ENCODE measurements around the gene KCNMA1.

Gene KCNMA1

DNA sequence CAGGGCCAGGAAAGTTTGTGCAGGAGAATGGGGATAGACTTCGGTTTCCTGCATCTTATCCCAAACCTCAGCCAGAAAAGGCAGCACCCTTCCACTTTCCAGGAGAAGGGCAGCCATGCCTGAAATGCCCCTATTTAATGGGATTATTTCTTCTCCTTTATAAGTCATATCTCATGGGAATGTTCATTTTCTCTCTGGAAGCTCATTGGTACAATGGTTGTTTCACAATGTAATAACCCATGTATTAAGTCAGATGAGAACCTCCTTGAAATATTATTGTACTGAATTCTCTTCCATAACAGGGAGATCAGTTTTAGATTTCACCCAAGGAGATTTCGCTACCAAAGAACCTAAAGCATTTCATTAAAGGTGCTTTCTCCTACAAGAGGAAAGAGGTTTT lies 457.5 kb downstream of the KCNMA1 start:
- Histone ChIP-seq H3K4me3 (ENCODE audit: low read length) (no peak overlapping the region), H3K9ac (ENCODE audit: low read depth, low read length) (no peak overlapping the region), H3K9me3 (ENCODE audit: insufficient read depth, low read depth, low read length) (no peaks in the 10 kb centered on the region), H3K27ac (ENCODE audit: low read depth, low read length) (no peak overlapping the region), H3K36me3 (ENCODE audit: insufficient read depth, low read length) (no peaks in the 10 kb centered on the region), H3K27me3 (ENCODE audit: insufficient read depth, low read length) (no peaks in the 10 kb centered on the region), H3K4me1 (ENCODE audit: insufficient read depth, low read length) (peaks cover 6% of the 10 kb centered on the region)
- WGBS, result 92% methylated on average over 1 of the region's 2 CpGs

DNA sequence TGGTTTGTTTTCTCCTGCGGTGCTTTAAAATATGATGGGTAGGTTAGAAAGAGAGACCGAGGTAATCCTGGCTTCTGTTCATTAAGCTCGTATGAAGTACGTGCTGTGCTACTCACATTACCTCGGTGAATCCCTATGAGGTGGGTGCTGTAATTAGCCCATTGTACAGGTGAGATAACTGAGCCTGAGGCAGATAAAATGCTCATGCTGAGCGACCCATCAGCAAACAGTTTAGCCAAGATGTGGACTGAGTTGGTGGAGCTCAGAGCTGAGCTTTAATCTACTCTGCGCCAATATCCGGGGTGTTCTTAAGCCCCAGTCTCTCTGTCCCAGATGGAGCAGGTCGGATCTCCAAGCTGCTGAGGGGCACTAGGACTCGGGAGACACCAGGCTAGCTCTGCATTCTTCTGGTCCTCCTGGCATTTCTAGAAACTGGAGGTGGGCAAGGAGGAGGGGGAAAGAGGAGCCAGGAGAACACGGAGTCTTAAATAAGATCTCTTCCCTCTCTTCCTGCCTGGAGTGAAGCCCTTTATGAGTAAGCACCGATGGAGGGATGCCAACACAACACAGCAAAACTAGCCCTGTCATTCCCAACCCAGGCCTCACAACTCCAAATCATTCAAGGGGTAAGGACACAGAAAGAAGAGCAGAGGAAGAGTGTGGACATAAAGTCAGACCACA lies 458.5 kb downstream of the KCNMA1 start:
- H3K4me1 ChIP-seq (ENCODE audit: insufficient read depth, low read length), result peaks cover 6% of the 10 kb centered on the region
- no peaks in the 10 kb centered on the region for H3K27me3 ChIP-seq (ENCODE audit: insufficient read depth, low read length)
- no peak overlapping the region for H3K27ac ChIP-seq (ENCODE audit: low read depth, low read length)
- no peak overlapping the region for H3K9ac ChIP-seq (ENCODE audit: low read depth, low read length)
- no peaks in the 10 kb centered on the region for H3K36me3 ChIP-seq (ENCODE audit: insufficient read depth, low read length)
- WGBS, result 82% methylated on average over 11 of the region's 12 CpGs
- H3K4me3 ChIP-seq (ENCODE audit: low read length), result no peak overlapping the region
- H3K9me3 ChIP-seq (ENCODE audit: insufficient read depth, low read depth, low read length), result no peaks in the 10 kb centered on the region

DNA sequence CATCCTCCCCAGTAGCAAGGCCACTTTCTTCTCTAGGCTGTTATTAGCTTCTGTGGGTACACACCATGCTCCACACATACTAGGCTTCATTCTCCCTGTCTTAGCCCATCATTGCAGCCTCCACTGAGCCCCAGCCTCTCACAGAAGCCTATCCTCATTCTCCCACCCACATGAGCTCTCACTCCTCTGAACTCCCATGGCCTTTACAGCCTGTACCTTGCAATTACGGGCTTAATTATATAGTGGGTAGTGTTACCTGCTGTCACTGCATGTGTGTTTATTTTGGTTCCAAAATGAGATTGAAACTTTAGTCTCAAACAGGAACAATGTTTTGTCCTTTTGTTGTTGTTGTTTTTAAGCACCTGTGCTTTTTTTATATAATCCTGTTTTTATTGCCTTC lies 460.0 kb downstream of the KCNMA1 start:
- no peaks in the 10 kb centered on the region for H3K27me3 ChIP-seq (ENCODE audit: insufficient read depth, low read length)
- H3K4me3 ChIP-seq (ENCODE audit: low read length), result no peak overlapping the region
- no peaks in the 10 kb centered on the region for H3K36me3 ChIP-seq (ENCODE audit: insufficient read depth, low read length)
- H3K27ac ChIP-seq (ENCODE audit: low read depth, low read length), result no peak overlapping the region
- H3K9ac ChIP-seq (ENCODE audit: low read depth, low read length), result no peak overlapping the region
- no peaks in the 10 kb centered on the region for H3K9me3 ChIP-seq (ENCODE audit: insufficient read depth, low read depth, low read length)
- 100% methylated on average over 1 of the region's 1 CpG for WGBS
- H3K4me1 ChIP-seq (ENCODE audit: insufficient read depth, low read length), result peaks cover 6% of the 10 kb centered on the region

DNA sequence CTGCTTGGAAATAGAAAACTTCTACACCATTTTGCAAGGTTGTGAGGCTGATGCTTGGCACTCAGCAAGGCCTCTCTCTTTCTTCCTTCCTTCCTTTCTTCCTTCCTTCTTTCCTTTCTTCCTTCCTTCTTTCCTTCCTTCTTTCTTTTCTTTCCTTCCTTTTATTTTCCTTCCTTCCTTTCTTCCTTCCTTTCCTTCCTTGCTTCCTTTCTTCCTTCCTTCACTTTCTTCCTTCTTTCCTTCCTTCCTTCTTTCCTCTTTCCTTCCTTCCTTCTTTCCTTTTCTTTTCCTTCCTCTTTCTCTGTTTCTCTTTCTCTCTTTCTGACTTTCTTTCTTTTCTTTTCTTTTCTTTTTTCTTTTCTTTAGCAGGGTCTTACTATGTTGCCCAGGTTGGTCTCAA lies 460.4 kb downstream of the KCNMA1 start:
- Histone ChIP-seq H3K9me3 (ENCODE audit: insufficient read depth, low read depth, low read length) (no peaks in the 10 kb centered on the region), H3K27me3 (ENCODE audit: insufficient read depth, low read length) (no peaks in the 10 kb centered on the region), H3K36me3 (ENCODE audit: insufficient read depth, low read length) (no peaks in the 10 kb centered on the region), H3K9ac (ENCODE audit: low read depth, low read length) (no peak overlapping the region), H3K4me1 (ENCODE audit: insufficient read depth, low read length) (peaks cover 6% of the 10 kb centered on the region), H3K27ac (ENCODE audit: low read depth, low read length) (no peak overlapping the region), H3K4me3 (ENCODE audit: low read length) (no peak overlapping the region)

DNA sequence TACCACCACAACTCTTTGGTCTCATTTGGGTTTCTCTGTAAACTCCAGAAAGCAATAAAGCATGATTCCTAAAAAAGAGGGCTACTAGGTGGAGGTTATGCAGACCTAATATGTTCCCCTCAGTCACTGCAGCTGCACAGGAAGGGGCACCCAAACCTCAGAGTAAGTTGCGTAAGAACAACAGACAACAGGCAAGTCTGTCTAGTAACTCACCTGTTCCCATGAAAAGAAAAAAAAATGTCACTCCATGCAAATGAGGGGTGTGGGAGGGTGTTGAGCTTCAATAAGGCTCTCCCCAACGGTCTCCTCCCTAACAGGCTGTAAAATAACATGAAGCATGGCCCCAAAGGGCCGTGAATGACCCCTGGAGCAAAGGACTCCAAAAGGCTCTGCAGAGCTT lies 461.4 kb downstream of the KCNMA1 start:
- Histone ChIP-seq H3K4me1 (ENCODE audit: insufficient read depth, low read length) (peaks cover 6% of the 10 kb centered on the region), H3K4me3 (ENCODE audit: low read length) (no peak overlapping the region), H3K27ac (ENCODE audit: low read depth, low read length) (no peak overlapping the region), H3K27me3 (ENCODE audit: insufficient read depth, low read length) (no peaks in the 10 kb centered on the region), H3K9me3 (ENCODE audit: insufficient read depth, low read depth, low read length) (no peaks in the 10 kb centered on the region), H3K36me3 (ENCODE audit: insufficient read depth, low read length) (no peaks in the 10 kb centered on the region), H3K9ac (ENCODE audit: low read depth, low read length) (no peak overlapping the region)
- 97% methylated on average over 3 of the region's 3 CpGs for WGBS

DNA sequence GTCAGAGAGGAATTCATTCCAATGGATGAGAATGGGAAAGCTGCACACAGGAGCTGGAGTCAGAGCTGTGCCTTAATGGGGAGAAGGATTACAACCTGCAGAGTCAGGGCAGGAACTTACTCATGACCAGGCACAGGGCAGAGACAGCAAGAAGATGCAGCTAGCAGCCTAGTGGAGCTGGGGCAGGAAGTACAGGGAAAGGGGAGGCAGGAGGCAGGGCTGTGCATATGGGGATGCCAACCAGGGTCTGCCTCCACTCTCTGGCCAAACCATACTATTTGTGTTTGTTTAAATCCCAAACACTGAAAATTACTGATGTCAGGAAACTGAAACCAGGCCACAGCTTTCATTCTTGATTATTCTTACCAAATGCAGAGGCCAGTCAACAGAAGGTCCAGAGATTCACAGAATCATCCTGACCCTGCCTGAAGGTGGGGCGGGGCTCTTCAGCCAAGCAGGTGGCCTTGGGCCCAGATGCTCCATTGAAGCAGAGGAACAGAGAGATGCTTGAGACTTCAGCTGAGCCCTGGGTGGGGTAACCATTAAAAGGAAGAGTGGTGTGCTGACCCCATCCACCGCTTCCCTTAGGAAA lies 461.9 kb downstream of the KCNMA1 start:
- no peak overlapping the region for H3K9ac ChIP-seq (ENCODE audit: low read depth, low read length)
- H3K27me3 ChIP-seq (ENCODE audit: insufficient read depth, low read length), result no peaks in the 10 kb centered on the region
- H3K9me3 ChIP-seq (ENCODE audit: insufficient read depth, low read depth, low read length), result no peaks in the 10 kb centered on the region
- H3K4me1 ChIP-seq (ENCODE audit: insufficient read depth, low read length), result peaks cover 6% of the 10 kb centered on the region
- no peak overlapping the region for H3K4me3 ChIP-seq (ENCODE audit: low read length)
- H3K27ac ChIP-seq (ENCODE audit: low read depth, low read length), result no peak overlapping the region
- 96% methylated on average over 2 of the region's 2 CpGs for WGBS
- H3K36me3 ChIP-seq (ENCODE audit: insufficient read depth, low read length), result no peaks in the 10 kb centered on the region

DNA sequence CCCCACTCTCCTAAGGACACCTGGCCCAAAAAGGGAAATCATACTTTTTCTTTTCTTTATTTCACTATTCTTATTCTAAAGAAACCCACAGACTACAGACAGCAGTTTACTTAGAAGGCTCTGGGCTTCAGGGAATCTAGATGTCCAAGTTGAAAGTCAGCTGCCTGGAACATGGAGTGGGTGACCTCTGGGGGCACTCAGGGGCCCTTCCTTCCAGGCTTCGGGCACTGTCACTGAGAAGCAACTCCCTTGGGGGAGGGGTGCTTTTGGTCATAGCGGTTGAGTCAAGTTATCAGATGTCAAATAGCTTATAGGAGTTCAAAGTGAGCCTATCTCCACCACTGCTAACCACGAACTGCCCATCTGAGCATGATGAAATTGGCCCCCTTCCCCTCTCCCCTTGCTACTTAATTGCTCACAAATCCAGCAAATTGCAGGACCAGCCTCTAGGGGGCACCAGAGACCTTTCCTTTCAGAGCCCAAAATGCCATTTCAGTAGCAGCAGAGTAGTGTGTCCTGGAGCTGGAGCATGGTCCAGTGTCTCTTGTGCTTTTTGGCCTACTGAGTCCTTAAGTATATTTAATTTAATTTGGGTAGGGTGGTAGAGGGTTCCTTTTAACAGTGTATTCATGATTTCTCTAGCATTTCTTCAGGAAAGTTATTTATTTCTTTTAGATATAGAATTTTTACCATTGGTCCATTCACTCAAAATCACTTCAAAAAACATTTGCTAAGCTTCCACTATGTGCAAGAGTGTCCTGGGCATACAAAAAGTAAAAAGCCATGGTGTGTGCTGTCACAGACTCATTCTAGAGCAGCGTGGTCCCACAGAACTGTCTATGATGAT lies 463.8 kb downstream of the KCNMA1 start:
- Histone ChIP-seq H3K4me1 (ENCODE audit: insufficient read depth, low read length) (no peaks in the 10 kb centered on the region), H3K36me3 (ENCODE audit: insufficient read depth, low read length) (no peaks in the 10 kb centered on the region), H3K9ac (ENCODE audit: low read depth, low read length) (no peak overlapping the region), H3K27ac (ENCODE audit: low read depth, low read length) (no peak overlapping the region), H3K9me3 (ENCODE audit: insufficient read depth, low read depth, low read length) (no peaks in the 10 kb centered on the region), H3K27me3 (ENCODE audit: insufficient read depth, low read length) (no peaks in the 10 kb centered on the region), H3K4me3 (ENCODE audit: low read length) (no peak overlapping the region)
- 44% methylated on average over 4 of the region's 4 CpGs for WGBS

DNA sequence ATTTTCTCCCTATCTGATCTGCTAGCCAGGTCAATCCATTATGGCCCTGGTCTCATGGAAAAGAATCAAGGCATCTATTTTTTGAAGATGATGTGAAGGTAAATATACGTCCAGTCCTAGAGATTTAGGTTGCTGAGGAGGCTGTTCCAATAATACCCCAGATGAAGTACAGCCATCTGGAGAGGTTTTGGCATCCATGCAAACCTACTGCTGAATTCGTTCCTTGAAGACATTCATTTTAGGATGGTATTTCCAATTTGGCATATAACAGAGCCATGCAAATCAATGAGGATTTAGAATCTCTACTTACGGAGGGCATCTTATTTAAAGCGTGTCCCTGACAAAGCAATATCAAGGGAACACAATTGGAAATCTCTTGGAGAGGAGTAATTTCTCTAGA lies 465.5 kb downstream of the KCNMA1 start:
- no peak overlapping the region for H3K4me3 ChIP-seq (ENCODE audit: low read length)
- H3K27me3 ChIP-seq (ENCODE audit: insufficient read depth, low read length), result no peaks in the 10 kb centered on the region
- no peaks in the 10 kb centered on the region for H3K36me3 ChIP-seq (ENCODE audit: insufficient read depth, low read length)
- no peaks in the 10 kb centered on the region for H3K9me3 ChIP-seq (ENCODE audit: insufficient read depth, low read depth, low read length)
- H3K27ac ChIP-seq (ENCODE audit: low read depth, low read length), result no peak overlapping the region
- WGBS, result 94% methylated on average over 4 of the region's 4 CpGs
- no peak overlapping the region for H3K9ac ChIP-seq (ENCODE audit: low read depth, low read length)
- no peaks in the 10 kb centered on the region for H3K4me1 ChIP-seq (ENCODE audit: insufficient read depth, low read length)

DNA sequence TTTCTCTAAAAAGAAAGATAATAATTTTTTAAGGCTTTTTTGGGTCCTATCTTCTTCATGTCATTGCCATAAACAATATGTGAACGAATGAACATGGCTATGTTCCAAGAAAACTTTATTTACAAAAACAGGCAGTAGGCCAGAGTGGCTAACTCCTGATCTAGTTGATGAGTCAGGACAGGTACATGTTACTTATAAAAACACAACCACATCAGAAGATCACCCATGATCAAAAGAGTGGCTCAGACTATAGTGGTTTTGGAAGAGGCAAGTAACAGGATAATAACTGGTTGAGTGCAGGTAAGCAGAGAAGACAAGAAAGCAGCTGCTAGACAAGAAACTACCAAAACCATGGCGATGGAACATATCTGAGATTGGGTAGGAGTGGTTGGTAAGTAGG lies 468.7 kb downstream of the KCNMA1 start:
- Histone ChIP-seq H3K9ac (ENCODE audit: low read depth, low read length) (no peak overlapping the region), H3K4me3 (ENCODE audit: low read length) (no peak overlapping the region)
- WGBS, result 100% methylated on average over 1 of the region's 2 CpGs

DNA sequence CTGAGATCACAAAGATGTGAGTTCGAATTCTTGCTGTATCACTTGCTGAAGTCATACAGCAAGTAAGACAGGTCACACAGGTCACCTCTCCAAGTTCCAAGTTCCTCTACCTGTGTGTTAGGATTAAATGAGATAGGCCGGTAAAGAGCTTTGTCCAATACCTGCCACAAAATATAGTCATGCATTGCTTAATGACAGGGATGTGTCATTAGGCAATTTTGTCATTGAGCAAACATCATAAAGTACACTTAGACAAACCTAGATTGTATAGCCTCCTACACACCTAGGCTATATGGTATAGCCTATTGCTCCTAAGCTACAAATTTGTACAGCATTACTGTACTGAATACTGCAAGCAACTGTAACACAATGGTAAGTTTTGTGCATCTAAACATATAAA lies 469.4 kb downstream of the KCNMA1 start:
- Histone ChIP-seq H3K27ac (ENCODE audit: low read depth, low read length) (no peak overlapping the region), H3K36me3 (ENCODE audit: insufficient read depth, low read length) (no peaks in the 10 kb centered on the region), H3K4me3 (ENCODE audit: low read length) (no peak overlapping the region), H3K4me1 (ENCODE audit: insufficient read depth, low read length) (no peaks in the 10 kb centered on the region), H3K9ac (ENCODE audit: low read depth, low read length) (no peak overlapping the region), H3K27me3 (ENCODE audit: insufficient read depth, low read length) (no peaks in the 10 kb centered on the region), H3K9me3 (ENCODE audit: insufficient read depth, low read depth, low read length) (no peaks in the 10 kb centered on the region)
- WGBS, result 92% methylated on average over 1 of the region's 2 CpGs

More for the DNA sequence above, 468.7 kb downstream of the KCNMA1 start:
- Histone ChIP-seq H3K9me3 (ENCODE audit: insufficient read depth, low read depth, low read length) (no peaks in the 10 kb centered on the region), H3K27me3 (ENCODE audit: insufficient read depth, low read length) (no peaks in the 10 kb centered on the region), H3K27ac (ENCODE audit: low read depth, low read length) (no peak overlapping the region), H3K36me3 (ENCODE audit: insufficient read depth, low read length) (no peaks in the 10 kb centered on the region), H3K4me1 (ENCODE audit: insufficient read depth, low read length) (no peaks in the 10 kb centered on the region)

DNA sequence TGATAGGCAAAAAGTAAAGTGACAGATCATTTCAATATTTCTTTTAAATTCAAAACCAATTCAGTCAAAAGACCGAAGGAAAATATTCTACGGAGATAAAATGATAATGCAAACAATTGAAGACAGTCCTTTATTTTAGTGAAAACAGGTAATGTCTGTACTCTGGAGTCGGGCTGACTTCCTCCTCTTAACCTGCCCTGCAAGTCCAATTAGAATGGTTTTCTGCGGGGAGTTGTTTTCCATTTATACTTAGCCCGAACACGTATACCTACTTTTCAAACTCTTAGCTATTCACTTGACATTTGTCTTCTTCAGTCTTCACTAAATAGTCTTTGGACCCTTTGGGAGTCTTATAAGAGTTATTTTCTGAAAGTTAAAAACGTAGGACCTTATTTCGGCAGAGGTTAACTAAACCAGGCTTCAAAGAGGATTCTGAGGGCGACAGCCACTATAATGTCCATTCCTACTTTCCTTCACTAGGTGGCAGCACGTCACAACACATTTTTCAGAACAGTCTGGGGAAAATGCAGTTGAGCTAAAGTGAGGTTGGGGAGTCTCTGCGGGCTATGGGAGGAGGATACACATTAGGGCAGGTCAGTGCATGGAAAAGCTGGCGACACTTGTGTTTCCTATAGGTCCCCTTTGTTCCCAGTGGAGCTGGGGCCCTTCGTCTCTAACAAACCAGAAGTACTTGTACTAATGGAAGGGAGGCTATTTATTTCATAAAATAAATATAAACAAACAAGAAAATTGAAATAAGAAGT lies 472.0 kb downstream of the KCNMA1 start:
- no peak overlapping the region for H3K27ac ChIP-seq (ENCODE audit: low read depth, low read length)

More for the DNA sequence above, 472.0 kb downstream of the KCNMA1 start:
- H3K4me1 ChIP-seq (ENCODE audit: insufficient read depth, low read length), result no peaks in the 10 kb centered on the region
- no peak overlapping the region for H3K9ac ChIP-seq (ENCODE audit: low read depth, low read length)
- no peak overlapping the region for H3K4me3 ChIP-seq (ENCODE audit: low read length)
- H3K9me3 ChIP-seq (ENCODE audit: insufficient read depth, low read depth, low read length), result no peaks in the 10 kb centered on the region
- no peaks in the 10 kb centered on the region for H3K36me3 ChIP-seq (ENCODE audit: insufficient read depth, low read length)
- no peaks in the 10 kb centered on the region for H3K27me3 ChIP-seq (ENCODE audit: insufficient read depth, low read length)
- 52% methylated on average over 12 of the region's 13 CpGs for WGBS

Measured in HUES64 (cell line).